C4-2B (cell line): ENCODE data around the gene LRRC18.

Source experiments
- H3K27ac ChIP-seq: fragments of 450-650 bp; 2 replicates; pipeline ENCODE4 v1.5.1; 2017
- ZFX ChIP-seq: fragments of 450-650 bp; IDR thresholded peaks from 2 replicates; pipeline ENCODE4 v1.6.1; 2017
- TF ChIP-seq, protein P1 (sequence below): fragments of 450-650 bp; conservative IDR thresholded peaks from 2 replicates; pipeline ENCODE4 v1.5.1; 2017; ENCODE audit warnings: mild to moderate bottlenecking

The LRRC18 gene

GRCh38 chr10:48946332-48946731 is 6.7 kb upstream of the LRRC18 start:
- TF ChIP-seq, protein P1, sequence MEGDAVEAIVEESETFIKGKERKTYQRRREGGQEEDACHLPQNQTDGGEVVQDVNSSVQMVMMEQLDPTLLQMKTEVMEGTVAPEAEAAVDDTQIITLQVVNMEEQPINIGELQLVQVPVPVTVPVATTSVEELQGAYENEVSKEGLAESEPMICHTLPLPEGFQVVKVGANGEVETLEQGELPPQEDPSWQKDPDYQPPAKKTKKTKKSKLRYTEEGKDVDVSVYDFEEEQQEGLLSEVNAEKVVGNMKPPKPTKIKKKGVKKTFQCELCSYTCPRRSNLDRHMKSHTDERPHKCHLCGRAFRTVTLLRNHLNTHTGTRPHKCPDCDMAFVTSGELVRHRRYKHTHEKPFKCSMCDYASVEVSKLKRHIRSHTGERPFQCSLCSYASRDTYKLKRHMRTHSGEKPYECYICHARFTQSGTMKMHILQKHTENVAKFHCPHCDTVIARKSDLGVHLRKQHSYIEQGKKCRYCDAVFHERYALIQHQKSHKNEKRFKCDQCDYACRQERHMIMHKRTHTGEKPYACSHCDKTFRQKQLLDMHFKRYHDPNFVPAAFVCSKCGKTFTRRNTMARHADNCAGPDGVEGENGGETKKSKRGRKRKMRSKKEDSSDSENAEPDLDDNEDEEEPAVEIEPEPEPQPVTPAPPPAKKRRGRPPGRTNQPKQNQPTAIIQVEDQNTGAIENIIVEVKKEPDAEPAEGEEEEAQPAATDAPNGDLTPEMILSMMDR: no peak
- no peak for TF ChIP-seq ZFX
- no peak overlapping the region for H3K27ac ChIP-seq

GRCh38 chr10:48945441-48946130 is 5.9 kb upstream of the LRRC18 start:
- TF ChIP-seq, protein P1: no peak
- TF ChIP-seq ZFX: no peak
- no peak overlapping the region for H3K27ac ChIP-seq

GRCh38 chr10:48944171-48944570 is 4.5 kb upstream of the LRRC18 start:
- no peak for TF ChIP-seq ZFX
- no peak overlapping the region for H3K27ac ChIP-seq

- no peak overlapping the region for H3K27ac ChIP-seq
Observed at GRCh38 chr10:48943096-48943495, 3.5 kb upstream of the LRRC18 start.

DNA sequence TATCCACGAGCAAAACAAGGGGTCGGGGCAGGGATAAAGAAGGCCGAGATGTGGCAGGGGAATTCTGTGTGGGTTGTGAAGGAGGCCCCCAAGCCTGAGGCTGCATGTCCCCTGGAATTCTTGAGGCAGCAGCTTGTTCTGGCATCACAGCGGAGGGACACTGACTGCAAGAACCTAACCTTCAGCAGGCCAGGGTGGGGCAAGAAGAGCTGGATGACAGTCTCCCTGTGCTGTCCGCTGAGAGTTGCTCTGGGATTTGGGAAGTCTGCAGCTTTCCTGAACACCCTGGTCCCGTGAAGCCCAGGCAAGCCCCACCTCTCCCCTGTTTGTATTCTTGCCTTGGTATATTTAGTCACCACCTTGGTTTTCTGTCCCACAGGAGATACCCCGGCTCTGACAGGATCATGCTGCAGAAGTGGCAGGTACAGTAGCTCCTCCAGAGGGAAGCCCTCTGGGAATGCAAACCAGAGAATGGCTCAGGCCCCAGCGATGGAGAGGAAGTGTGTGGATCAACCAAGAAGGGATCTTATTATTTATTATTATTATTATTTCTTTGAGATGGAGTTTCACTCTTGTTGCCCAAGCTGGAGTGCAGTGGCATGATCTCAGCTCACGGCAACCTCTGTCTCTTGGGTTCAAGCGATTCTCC is 1.9 kb upstream of the LRRC18 start:
- no peak overlapping the region for H3K27ac ChIP-seq

More at GRCh38 chr10:48943096-48943495, 3.5 kb upstream of the LRRC18 start:
- no peak for TF ChIP-seq ZFX
- TF ChIP-seq, protein P1: no peak

DNA sequence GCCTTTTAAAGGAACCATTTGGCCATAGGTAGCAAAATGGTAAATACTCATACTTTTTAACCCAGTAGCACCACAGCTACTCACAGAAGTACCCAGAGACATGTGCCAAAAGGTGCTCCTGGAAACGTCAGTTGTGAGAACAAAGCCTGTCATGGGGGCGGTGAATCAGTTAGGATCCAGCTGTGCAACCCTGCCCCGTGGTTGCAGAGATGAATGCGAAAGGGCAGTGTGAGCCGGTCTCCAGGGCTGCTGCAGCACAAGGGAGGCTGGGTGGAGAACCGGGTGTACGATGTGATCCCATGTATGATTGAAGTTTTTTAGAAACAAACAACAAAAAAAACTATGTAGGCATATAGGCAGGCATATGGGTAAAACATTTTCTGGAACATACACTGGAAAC is 1.3 kb upstream of the LRRC18 start:
- TF ChIP-seq ZFX: no peak
- TF ChIP-seq, protein P1: no peak
- no peak overlapping the region for H3K27ac ChIP-seq

More for the DNA sequence above, 1.9 kb upstream of the LRRC18 start:
- no peak for TF ChIP-seq ZFX
- TF ChIP-seq, protein P1: no peak

GRCh38 chr10:48940372-48940771 is 732 bp upstream of the LRRC18 start:
- TF ChIP-seq ZFX: no peak
- TF ChIP-seq, protein P1: no peak
- no peak overlapping the region for H3K27ac ChIP-seq
